GM20000 (cell line): Measurements from ENCODE around the gene XPNPEP2.

Experiments
- DNase-seq: peaks from one replicate; pipeline ENCODE4 v3.0.0; 2012; ENCODE audit warnings: low spot score
- CTCF ChIP-seq: IDR thresholded peaks from 2 replicates; pipeline ENCODE4 v1.5.1; 2012; ENCODE audit warnings: mild to moderate bottlenecking, control low read depth; ENCODE audit errors: extremely low read depth, missing control alignments

Gene XPNPEP2

GRCh38 chrX:129728061-129728460, 10.7 kb upstream of the XPNPEP2 start:
- TF ChIP-seq CTCF, result no peak
- DNase-seq, result no peak

- no peak for DNase-seq
Measured at GRCh38 chrX:129731228-129731627, 7.6 kb upstream of the XPNPEP2 start.

GRCh38 chrX:129732857-129733256, 5.9 kb upstream of the XPNPEP2 start:
- no peak for TF ChIP-seq CTCF
- DNase-seq, result no peak

More at GRCh38 chrX:129731228-129731627, 7.6 kb upstream of the XPNPEP2 start:
- no peak for TF ChIP-seq CTCF

- no peak for TF ChIP-seq CTCF
- no peak for DNase-seq
Measured at GRCh38 chrX:129733335-129733734, 5.4 kb upstream of the XPNPEP2 start.

- DNase-seq, result no peak
- no peak for TF ChIP-seq CTCF
Measured at GRCh38 chrX:129736491-129736890, 2.3 kb upstream of the XPNPEP2 start.

GRCh38 chrX:129737916-129738315, 863 bp upstream of the XPNPEP2 start:
- DNase-seq, result no peak
- no peak for TF ChIP-seq CTCF

GRCh38 chrX:129739578-129739977, 799 bp downstream of the XPNPEP2 start:
- no peak for TF ChIP-seq CTCF
- DNase-seq, result no peak
